H1 (cell line): ENCODE results near the gene EMX1. TPM values are rescaled to one million over a fixed set of nuclear protein-coding genes. Genes with fewer than 3 reads are reported as not detected.

Experiments used
- ATF2 ChIP-seq: IDR thresholded peaks from 2 replicates; pipeline ENCODE4 v1.6.1; 2012; ENCODE audit warnings: low read length, inconsistent platforms
- CTCF ChIP-seq, 3 experiments: IDR thresholded peaks; 1 replicate in 2 of 3; 2 replicates in 1 of 3; pipeline versions ENCODE4 v1.5.1 to v1.6.1; 2011; ENCODE audit warnings: low read length in 3 of 3, mild to moderate bottlenecking in 3 of 3, inconsistent platforms in 2 of 3, low read depth in 1 of 3, moderate library complexity in 1 of 3; ENCODE audit not compliant: insufficient read depth in 1 of 3; ENCODE audit errors: control extremely low read depth in 1 of 3
- JUND ChIP-seq: IDR thresholded peaks from 2 replicates; pipeline ENCODE4 v1.6.1; 2011; ENCODE audit warnings: mild to moderate bottlenecking, improper control_type of control experiment, low read length
- KDM1A ChIP-seq: fragments of 200-600, 300-600 bp; sonication (generic); IDR thresholded peaks from 2 replicates; pipeline ENCODE4 v1.7.1; 2016; ENCODE audit warnings: mild to moderate bottlenecking, low read length, borderline replicate concordance
- polyA plus RNA-seq, 7 experiments: library from polyadenylated mRNA; depleted of rRNA in 3 of 7; stranded (reverse) in 5 of 7; unstranded in 2 of 7; fragments of >200 nt in 5 of 7; fragments of 200-250 nt in 2 of 7; gene quantifications; 1 replicate in 5 of 7; 2 replicates in 1 of 7; 4 replicates in 1 of 7; pipeline versions ENCODE4 v1.2.1 to v1.2.3, GENCODE V29; 2011 to 2013; ENCODE audit warnings: missing spikeins in 2 of 7, mixed read lengths in 2 of 7
- total RNA-seq: library from RNA; stranded (reverse); fragmentation: NEBNext Ultra II Directional; extraction: Animal tissue kit (Norgen Biotek cat#: 25700); gene quantifications from 2 replicates; pipeline ENCODE4 v1.2.1, GENCODE V29; 2021

The EMX1 gene
- total and polyA plus RNA-seq, 2 of the 8 experiments (the other 6 are each of a cell fraction or from before 2014, with no cell fraction given), result 2.4 to 4.9 TPM

DNA sequence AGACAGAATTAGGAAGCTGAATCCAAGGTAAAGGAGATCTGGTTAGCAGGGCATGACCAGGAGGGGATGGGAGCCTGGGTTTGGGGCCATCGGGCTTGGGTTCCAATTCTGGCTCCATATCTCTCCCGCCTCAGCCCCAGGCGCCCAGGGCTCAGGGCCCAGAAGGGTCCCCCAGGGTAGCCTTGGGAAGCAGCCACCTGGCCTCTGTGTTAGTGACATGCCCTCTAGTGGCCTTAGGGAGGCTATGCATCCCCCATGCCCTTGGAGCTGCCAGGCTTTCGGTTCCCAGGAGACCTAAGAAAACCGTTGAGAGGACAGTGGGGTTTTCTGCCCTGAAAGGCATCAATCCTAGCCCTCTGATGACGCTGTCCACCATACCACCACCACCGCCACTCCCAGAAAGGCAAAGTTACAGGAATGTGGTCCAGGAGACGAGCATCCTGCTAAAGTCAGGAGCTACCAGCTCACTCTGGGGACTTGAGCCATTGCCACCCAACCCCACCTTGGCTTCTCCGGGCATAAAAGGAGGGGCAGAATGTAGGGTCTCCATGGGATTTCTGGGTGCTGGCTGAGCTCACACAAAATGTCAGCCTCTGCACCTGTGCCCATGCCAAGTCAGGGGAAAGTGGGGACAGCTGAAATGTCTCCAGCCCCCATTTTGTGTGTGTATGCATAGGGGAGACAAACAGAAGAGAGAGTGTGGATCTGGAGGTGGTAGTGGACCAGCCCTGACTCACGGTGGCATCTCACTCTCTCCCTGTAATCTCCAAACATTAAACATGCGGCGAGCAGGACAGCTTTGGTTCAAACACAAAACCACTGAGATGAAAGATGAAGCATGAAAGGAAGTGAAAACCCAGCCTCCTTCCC lies 56.5 kb downstream of the EMX1 start (continued):
- peak; percentile 93 to 95 (median 94) for TF ChIP-seq CTCF (IDR thresholded peaks at IDR 0.05; ENCODE audit: control extremely low read depth in 1 of 3, insufficient read depth in 1 of 3, low read depth in 1 of 3, low read length in 3 of 3)
- TF ChIP-seq KDM1A, result peak; percentile 36; the same call in 1 of the 2 replicates
- TF ChIP-seq JUND, result no peak
- no peak for TF ChIP-seq ATF2
